GM19099 (cell line): ENCODE measurements around the gene DUS1L.
A peak's percentile ranks its signal among the peaks of the same experiment; 100 is the strongest.

ENCODE experiments used
- POLR2A ChIP-seq: IDR thresholded peaks from 3 replicates; pipeline ENCODE4 v1.6.1; 2011; ENCODE audit warnings: low read depth; ENCODE audit not compliant: insufficient read length; ENCODE audit errors: extremely low read depth

Gene DUS1L

DNA sequence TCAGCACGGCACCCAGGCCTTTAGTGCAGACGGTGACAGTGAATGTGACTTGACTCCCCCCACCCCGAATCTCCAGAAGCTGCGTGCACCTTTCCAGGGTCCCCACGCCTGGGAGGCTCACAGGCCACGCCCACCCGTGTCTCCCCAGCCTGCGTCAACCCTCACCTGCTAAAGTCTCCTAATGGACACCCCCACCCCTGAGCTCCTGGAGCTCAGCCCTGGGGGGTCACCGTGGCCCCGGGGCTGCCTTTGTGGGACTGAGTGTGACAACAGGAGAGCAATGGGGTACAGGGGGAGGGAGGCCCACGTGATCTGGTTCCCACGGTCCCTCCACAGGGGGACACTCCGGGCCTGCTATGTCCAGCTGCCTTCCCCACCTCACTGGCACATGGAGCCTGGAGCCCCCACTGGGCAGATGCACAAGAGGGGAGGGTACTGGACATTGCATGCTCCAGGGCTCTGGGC lies 39.8 kb upstream of the DUS1L start:
- TF ChIP-seq POLR2A: no peak

DNA sequence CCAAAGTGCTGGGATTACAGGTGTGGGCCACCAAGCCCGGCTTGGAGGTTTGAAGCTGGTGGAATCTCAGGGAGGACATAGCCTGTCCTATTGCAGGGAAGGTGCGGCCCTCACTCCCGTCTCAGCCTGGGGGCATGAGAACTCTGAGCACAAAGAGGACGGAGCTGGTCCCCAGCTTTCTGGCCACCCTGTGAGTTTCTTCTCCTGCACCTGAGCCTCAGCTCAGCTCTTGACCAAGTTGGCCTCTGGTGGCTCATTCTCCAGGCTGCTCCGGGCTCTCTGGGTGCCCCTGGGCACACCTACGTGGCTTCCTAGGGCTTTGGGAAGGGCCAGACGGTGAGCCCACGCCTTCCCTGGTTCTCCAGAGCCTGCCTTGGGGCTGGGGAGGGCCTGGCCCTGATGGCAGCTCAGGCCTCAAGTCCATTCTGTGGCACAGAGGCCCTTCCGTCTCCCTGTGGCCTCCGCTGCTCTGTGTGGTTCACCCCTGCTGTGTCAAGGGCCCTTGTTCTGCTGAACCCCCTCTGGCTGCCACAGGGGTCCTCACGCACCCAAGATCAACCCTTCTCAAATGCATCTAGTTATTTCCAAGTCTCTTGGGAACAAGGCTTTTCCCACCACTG lies 39.3 kb upstream of the DUS1L start:
- no peak for TF ChIP-seq POLR2A

DNA sequence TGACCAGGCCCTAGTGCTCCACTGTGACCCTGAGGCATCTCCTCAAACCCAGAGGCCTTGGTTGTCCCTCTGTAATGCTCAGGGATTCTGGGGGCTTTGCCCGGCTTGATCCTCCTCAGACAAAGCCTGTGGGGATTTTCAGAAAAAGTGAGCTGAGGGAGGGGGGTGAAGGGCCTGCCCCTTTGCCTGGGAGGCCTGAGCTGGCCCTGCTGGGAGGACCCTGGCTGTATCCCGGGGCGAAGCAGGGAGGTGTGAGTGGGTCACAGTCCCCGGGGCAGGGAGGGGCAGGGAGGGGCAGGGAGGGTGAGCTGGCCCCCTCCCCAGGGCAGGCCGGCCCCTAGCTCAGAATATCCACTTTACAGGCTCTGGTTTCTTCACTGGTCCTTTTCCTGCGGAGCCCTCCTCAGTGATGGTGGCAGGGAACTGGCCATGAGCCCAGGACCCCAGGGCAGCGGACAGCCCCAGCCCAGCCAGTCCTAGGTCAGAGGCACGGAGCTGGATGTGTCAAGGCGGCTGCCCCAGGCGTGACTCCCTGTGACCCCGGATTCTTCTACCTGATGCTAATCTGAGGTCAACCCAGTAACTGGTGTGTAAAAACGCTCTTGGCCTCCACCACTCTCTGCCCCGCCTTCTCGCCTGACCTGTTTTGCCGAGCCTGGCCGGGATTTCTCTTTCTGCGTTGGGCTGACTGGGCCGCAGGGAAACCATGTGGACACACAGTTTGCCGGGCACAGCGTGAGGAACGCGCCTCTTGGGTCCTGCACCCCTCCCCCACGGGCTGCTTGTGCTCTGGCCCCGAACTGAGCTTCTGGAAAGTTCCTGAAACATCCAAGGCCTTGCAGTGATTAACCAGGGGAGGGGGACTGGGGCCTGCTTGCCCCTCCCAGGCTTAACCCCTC lies 38.2 kb upstream of the DUS1L start:
- no peak for TF ChIP-seq POLR2A

DNA sequence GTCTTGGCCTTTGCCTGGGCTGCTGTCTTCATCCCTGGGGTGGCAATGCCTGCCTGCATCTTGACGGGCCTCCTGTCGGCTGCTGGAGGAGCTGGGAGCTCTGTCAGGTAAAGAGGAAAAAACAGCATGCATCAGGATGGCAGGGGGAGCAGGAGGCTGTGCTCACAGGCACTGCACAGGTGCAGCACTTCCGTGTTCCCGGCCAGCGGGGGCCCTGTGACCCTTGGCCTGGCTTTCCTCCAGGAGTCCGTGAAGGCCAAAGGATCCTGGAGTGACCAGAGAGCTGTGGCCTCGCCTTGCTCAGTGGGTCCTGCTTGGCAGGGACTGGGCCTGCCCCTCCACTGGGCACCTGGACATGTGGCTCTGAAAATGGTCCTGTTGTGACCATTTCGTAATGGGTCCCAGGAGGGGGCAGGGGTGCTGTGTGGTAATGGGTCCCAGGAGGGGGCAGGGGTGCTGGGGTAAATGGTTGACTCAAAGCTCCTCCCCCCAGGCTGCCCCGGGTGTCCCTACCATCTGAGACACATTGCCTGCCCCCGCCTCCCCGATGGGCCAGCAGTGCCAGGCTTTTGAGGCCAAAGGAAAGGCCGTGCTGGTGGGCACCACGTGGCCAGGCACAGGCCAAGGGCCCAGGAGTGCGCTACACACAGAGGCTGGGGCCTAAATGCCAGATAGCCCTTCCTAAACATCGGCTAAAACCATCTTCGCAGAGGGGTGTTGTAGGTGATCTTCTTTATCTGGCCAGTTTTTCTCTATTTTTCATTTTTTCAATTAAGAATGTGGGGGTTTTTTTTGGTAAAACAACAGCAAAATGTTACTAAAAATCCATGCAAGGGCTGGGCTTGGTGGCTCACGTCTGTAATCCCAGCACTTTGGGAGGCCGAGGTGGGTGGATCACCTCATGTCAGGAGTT lies 36.4 kb upstream of the DUS1L start:
- no peak for TF ChIP-seq POLR2A

DNA sequence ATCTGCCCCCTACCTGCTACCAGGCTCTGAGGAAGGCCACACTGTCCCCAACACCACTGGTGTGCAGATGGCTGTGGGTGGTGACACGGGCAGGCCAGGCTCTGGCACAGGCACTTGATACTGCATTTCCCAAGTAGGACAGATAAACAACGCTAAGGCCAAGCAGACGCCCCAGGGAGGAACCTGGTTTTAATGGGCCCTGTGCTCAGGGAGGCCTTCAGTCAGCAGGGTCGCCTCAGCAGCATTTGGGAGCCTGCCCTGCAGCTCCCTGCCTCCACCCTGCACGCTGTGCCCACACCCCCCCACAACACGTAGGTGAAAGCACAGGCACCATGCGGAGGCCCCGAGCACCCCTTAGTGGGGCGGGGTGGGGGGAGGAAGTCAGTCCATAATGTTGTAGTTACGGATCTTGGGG lies 35.7 kb upstream of the DUS1L start:
- no peak for TF ChIP-seq POLR2A

DNA sequence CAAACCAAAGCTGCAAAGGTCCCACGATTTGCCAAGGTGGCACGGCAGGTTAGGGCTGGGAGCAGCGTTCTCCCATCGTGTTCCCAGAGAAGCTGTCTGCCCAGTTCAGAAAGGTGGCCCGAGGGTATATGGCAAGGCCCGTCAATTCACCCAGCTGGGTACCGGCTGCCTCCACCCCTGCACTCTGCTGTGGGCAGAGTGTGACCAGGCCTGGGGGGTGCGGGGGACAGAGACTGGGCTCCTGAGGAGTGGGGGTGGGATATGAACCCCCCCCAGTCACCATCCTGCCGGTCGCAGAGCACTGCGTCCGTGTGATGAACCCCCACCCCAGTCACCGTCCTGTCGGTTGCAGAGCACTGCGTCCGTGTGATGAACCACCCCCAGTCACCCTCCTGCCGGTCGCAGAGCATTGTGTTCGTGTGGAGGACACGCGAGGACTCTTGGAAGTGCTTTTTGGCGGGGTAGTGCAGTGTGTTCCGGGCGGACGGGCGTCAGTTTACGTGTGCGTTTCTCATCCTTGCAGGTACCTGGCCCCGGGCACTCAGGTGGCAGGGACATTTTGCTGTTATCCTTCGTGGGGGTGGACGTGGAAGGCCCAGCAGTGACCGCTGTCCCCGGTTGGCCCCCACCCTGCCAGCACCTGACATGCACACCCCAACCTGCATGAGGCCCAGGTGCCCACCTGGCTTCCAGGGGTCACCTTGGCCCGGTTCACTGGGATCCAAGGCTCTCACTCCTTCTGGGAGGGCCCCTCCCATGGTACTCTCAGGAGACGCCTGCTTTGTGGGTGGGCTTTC lies 35.1 kb upstream of the DUS1L start:
- TF ChIP-seq POLR2A: no peak

DNA sequence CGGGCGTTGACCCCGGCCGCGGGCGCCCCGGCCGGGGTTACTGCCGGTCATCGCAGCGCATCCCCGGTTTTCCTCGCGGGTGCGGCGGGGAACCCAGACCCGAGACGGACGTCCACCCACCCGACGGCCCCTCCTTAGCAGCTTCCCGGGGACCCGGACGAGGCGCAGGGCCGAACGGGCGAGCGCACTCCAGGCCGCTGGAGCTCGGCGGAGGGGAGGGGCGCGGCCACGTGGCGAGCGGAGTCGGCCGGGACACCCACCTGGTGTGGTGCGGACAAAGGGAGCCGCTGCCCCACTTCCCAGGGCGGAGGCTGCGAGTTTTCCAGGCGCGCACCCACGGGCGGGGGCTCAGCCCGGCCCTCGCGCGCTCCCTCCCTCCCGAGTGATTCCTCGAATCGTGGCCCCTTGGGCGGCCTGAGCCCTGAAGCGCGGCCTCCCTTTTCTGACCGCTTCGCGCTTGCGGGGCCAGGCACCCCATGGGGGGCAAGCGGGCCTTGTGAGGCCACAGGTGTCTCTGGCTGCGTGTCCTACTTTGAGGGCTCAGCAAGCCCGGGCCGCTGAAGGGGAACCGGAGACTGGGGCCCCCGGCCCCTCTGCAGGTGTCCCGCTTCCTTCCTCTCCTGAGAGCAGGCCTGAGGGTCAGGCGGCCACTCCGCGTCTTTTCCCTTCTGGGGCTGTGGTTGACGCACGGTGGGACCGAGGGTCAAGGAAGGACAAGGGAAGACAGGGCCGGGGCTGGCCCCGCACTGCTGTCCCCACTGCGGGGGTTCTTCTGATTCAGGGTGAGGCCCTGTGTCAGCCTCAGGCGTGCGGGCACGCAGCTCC lies 33.5 kb upstream of the DUS1L start:
- TF ChIP-seq POLR2A: peak; percentile 8

DNA sequence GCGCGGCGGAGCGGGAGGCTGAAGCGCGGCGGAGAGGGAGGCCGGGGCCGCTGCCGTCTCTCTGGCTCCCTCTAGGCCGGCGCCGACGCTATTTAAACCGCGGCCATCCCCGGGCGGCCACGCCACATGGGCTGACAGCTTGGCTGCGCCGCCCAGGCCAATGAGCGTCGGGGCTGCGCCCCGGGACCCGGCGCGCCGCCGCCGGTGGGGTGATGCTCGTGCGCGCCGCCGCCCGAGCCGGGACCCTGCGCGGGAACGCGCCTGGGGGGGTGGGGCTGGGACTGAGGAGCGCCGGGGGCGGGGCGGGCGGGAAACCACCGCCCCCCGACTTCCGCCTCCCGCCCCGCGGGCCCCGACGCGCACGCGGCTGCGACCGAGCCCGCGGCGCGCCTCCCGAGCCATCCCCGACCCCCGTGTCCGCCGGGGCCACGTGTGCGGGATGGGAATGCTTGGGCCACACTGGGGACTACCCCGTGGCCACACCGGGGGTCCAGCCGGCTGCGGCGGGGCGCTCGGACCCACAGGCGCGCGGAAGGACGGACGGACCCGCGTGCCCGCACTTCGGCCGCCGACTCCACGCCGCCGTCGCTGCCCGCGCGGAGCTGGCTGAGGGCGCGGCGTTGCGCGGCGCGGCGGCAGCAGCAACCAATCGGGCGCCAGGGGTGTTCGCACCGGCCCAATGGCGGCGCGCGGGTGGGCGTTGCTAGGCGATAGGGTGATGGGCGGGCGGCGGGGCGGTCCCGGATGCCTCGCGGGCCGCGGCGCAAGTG lies 32.8 kb upstream of the DUS1L start, which contains the start of gene FASN:
Gene FASN (minus strand): TSS at position 68 of the 770 bp plus-strand sequence. CDS start 1,791 bp downstream, outside the sequence.
- TF ChIP-seq POLR2A: peak; percentile 99

DNA sequence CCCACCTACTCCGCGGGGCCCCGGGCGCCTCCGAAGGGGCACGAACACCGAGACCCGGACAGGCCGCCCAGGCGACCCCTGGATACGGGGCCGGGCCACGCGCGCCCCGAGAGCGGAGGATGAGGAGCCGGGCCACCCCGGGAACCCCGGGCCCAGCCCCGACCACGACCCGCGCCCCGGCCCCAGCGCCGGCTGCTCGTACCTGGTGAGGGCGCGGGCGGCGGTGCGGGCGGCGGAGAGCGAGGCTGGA lies 32.2 kb upstream of the DUS1L start:
- no peak for TF ChIP-seq POLR2A

DNA sequence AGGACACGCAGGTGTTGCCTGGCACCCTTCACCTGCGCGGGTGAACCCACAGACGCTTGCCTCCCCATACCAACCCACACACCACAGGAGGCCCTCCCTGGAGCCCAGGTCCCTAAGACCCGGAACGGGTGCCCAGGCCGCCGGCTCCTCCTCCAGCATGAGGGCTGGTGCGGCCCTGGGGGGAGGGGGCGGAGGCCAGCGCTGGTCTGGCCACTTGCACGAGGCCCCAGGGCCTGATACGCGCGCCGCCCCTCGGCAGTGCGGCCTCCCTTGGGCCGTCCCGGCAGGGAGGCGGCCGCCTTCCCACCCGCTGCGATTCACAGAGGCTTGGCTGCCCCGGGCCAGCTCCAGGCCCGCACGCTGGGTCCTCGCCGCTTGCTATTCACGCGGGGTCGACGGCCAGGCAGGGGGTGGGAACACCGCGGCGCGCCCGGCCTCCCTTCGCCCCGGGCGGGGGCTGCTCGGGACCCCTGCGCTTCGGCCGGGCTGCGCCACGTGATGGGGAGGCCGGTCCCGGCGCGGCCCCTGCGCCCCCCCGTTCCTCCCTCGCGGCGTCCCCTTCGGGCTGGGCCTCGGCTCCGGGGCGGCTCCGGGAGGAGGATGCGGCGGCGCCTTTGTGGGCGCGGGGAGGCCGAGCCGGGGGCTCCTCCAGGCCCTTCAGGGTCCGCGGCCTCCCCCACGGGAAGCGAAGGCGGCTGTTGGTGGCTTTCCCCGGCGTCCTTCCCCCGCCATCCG lies 31.7 kb upstream of the DUS1L start:
- TF ChIP-seq POLR2A: peak; percentile 18

DNA sequence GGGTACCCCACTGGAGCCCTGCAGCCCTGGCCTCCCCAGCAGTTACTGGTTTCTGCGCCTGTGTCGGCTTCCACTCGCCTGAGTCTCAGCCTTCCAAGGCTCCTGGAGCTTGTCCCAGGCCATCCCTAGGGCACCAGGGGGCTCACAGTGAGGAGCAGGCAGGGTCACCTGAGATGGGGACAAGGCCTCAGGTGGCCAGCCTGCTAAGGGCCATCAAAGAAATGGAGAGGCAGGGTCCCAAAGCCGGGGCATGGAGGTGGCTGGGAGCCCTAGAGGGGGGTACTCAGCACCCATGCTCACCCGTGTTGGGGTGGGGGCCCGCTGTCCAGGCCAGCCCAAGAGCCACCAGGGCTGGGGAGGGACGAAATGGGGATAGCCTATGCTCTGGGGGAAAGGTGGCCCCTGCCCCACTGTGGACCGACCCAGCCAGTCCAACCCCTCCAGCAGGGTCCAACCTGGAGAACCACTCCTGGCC lies 31.1 kb upstream of the DUS1L start:
- TF ChIP-seq POLR2A: no peak
